MM.1S (cell line): ENCODE results near the gene NDUFA5.

ENCODE experiments used
- DNase-seq: peaks from one replicate; pipeline ENCODE4 v3.0.0-alpha.2; 2015
- H2AFZ ChIP-seq: fragments of 300-600 bp; sonication (generic); 2 replicates; pipeline ENCODE4 v1.6.0; 2016; ENCODE audit warnings: antibody characterized with exemption, low read length
- H3F3A ChIP-seq: fragments of 300-600 bp; sonication (generic); 2 replicates; pipeline ENCODE4 v1.6.1; 2016; ENCODE audit warnings: mild to moderate bottlenecking, antibody characterized with exemption, low read length, moderate library complexity, mixed read lengths; ENCODE audit not compliant: insufficient read depth
- H3K27ac ChIP-seq: fragments of 300-600 bp; sonication (generic); 2 replicates; pipeline ENCODE4 v1.5.1; 2016; ENCODE audit warnings: mild to moderate bottlenecking, low read length
- H3K27me3 ChIP-seq: fragments of 300-600 bp; sonication (generic); replicated peaks from 2 replicates; pipeline ENCODE4 v1.6.0; 2016; ENCODE audit warnings: low read length; ENCODE audit not compliant: insufficient read depth
- H3K36me3 ChIP-seq: fragments of 300-600 bp; sonication (generic); replicated peaks from 2 replicates; pipeline ENCODE4 v1.6.1; 2016; ENCODE audit warnings: mild to moderate bottlenecking, low read length, mixed read lengths; ENCODE audit not compliant: insufficient read depth
- H3K4me1 ChIP-seq: fragments of 300-600 bp; sonication (generic); 2 replicates; pipeline ENCODE4 v1.6.1; 2016; ENCODE audit warnings: low read length, mixed read lengths
- H3K4me2 ChIP-seq: fragments of 300-600 bp; sonication (generic); 2 replicates; pipeline ENCODE4 v1.6.0; 2016; ENCODE audit warnings: low read depth, low read length
- H3K4me3 ChIP-seq: fragments of 300-600 bp; sonication (generic); 2 replicates; pipeline ENCODE4 v1.5.1; 2016; ENCODE audit warnings: low read length, mixed read lengths
- H3K79me2 ChIP-seq: fragments of 300-600 bp; sonication (generic); 2 replicates; pipeline ENCODE4 v1.6.1; 2016; ENCODE audit warnings: mixed run types, low read length, mixed read lengths
- H3K9ac ChIP-seq: fragments of 300-600 bp; sonication (generic); 2 replicates; pipeline ENCODE4 v1.6.1; 2016; ENCODE audit warnings: low read length, mixed read lengths
- H3K9me2 ChIP-seq: fragments of 300-600 bp; sonication (generic); replicated peaks from 2 replicates; pipeline ENCODE4 v1.6.1; 2016; ENCODE audit warnings: mild to moderate bottlenecking, low read length, mixed read lengths; ENCODE audit not compliant: insufficient read depth
- H3K9me3 ChIP-seq: fragments of 300-600 bp; sonication (generic); replicated peaks from 2 replicates; pipeline ENCODE4 v1.6.1; 2016; ENCODE audit warnings: mild to moderate bottlenecking, low read length, mixed read lengths; ENCODE audit not compliant: insufficient read depth
- H4K20me1 ChIP-seq: fragments of 300-600 bp; sonication (generic); 2 replicates; pipeline ENCODE4 v1.6.1; 2016; ENCODE audit warnings: mild to moderate bottlenecking, low read length, moderate library complexity, mixed read lengths; ENCODE audit not compliant: insufficient read depth
- CTCF ChIP-seq: fragments of 300-600 bp; sonication (generic); IDR thresholded peaks from 2 replicates; pipeline ENCODE4 v1.5.1; 2016; ENCODE audit warnings: antibody characterized with exemption, low read length, mixed read lengths
- EZH2 ChIP-seq: fragments of 300-600 bp; sonication (generic); optimal IDR thresholded peaks from 2 replicates; pipeline ENCODE3; 2017; ENCODE audit warnings: low read depth, mild to moderate bottlenecking, antibody characterized with exemption, low read length, mixed read lengths
- EZH2phosphoT487 ChIP-seq: fragments of 300-600 bp; sonication (generic); IDR thresholded peaks from 2 replicates; pipeline ENCODE4 v1.6.1; 2018; ENCODE audit warnings: antibody characterized with exemption, low read length

Gene NDUFA5

DNA sequence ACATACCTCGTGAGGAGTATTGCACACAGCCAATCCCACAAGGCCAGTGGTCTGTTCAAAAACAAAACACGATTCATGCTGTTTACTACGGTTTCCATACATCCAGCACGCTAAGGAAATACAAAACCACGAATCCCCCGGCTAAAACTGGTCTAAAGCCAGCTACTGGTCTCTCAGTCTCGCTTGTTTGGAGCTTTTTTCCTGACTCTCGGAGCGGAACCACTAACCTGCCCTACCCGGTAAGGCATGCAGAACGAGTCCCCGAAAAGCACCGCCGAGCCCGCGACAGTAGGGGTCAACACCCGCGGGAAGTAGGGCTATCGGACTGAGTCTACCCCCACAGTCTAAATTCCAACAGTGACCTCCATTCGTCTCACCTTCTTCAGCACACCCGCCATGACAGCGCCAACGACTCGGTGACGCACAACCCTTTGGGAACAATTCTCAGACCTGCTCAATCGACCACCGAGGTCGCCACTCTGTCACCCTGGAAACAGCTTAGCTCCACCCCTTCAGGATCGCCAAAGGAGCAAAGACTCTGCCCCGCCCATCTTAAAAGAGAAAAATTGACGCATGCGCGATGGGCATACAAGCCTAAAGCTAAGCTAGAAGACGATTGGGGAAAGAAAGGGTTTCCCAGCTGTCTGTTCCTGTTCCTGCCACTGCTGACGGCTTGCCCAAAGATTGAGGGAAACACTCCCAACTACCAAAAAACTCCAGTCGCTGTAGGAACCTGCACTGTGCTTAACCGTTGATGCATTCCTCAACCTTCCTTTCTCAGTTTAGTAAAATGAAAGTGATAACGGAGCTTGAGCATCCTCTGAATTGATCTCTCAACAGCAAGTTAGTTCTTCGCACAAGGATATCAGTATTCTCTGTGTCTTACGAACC lies at the start of gene NDUFA5:
NDUFA5 (minus strand) TSS at position 421 of the 891 bp plus-strand sequence; CDS start at position 398, 23 bp downstream.
- H3K79me2 ChIP-seq, result peaks cover 45% of the 10 kb centered on the region
- TF ChIP-seq CTCF (no peak), EZH2 (no peak), EZH2phosphoT487 (no peak)
- peak within 1 kb of the TSS; percentile 64 for H3K4me2 ChIP-seq
- peaks cover 14% of the 10 kb centered on the region for H3K4me1 ChIP-seq
- H3K27ac ChIP-seq, result peak within 1 kb of the TSS; percentile 65
- H4K20me1 ChIP-seq, result no peaks in the 10 kb centered on the region
- no peaks in the 10 kb centered on the region for H3K9me3 ChIP-seq
- H2AFZ ChIP-seq, result peak within 1 kb of the TSS; percentile 92
- peak within 1 kb of the TSS; percentile 90 for H3K4me3 ChIP-seq
- H3F3A ChIP-seq, result no peaks in the 10 kb centered on the region
- H3K36me3 ChIP-seq, result no peaks in the 10 kb centered on the region; the same call in 1 of the 2 replicates
- peak within 1 kb of the TSS; percentile 91 for H3K9ac ChIP-seq
- no peaks in the 10 kb centered on the region for H3K9me2 ChIP-seq
- H3K27me3 ChIP-seq, result no peaks in the 10 kb centered on the region
- peak; percentile 100 for DNase-seq

DNA sequence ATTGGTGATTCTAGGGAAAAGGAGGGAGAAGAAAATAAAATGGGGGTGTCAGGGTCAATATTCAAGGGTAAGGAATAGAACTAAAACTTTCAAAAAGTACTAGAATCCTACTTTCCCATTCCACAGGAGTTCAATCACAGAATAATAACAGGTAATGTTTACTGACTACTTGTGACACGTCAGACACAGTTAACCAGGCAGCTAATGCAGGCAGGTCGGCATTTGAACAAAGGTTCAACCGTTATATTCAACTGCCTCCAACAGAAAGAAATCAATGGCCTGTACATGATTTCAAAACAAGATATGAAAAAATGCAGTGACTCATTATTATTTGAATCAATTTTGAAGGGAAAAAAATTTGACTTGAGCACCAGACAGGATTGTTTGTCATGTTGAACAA lies 47.1 kb upstream of the NDUFA5 start:
- no peaks in the 10 kb centered on the region for H3K36me3 ChIP-seq
- no peak for TF ChIP-seq CTCF
- no peak for TF ChIP-seq EZH2phosphoT487
- TF ChIP-seq EZH2, result no peak
- DNase-seq, result no peak
- H4K20me1 ChIP-seq, result no peaks in the 10 kb centered on the region
- no peaks in the 10 kb centered on the region for H3K9me3 ChIP-seq
- H3F3A ChIP-seq, result no peaks in the 10 kb centered on the region
- H3K4me3 ChIP-seq, result no peak overlapping the region
- no peaks in the 10 kb centered on the region for H3K9me2 ChIP-seq
- no peak overlapping the region for H3K9ac ChIP-seq
- H3K27ac ChIP-seq, result no peak overlapping the region
- H3K79me2 ChIP-seq, result no peaks in the 10 kb centered on the region
- H3K27me3 ChIP-seq, result no peaks in the 10 kb centered on the region
- peaks cover 7% of the 10 kb centered on the region for H3K4me1 ChIP-seq
- H2AFZ ChIP-seq, result no peak overlapping the region
- no peak overlapping the region for H3K4me2 ChIP-seq

- no peak for DNase-seq
- Histone ChIP-seq H3K4me2 (no peak overlapping the region), H3K27me3 (no peaks in the 10 kb centered on the region), H2AFZ (no peak overlapping the region), H3K4me3 (no peak overlapping the region), H4K20me1 (no peaks in the 10 kb centered on the region), H3K79me2 (no peaks in the 10 kb centered on the region), H3K9me3 (no peaks in the 10 kb centered on the region), H3K9me2 (no peaks in the 10 kb centered on the region), H3K4me1 (peaks cover 3% of the 10 kb centered on the region; the same call in 1 of the 2 replicates), H3K36me3 (no peaks in the 10 kb centered on the region), H3F3A (no peaks in the 10 kb centered on the region), H3K9ac (no peak overlapping the region), H3K27ac (no peak overlapping the region)
- no peak for TF ChIP-seq EZH2
- TF ChIP-seq CTCF, result no peak
- no peak for TF ChIP-seq EZH2phosphoT487
Measured at GRCh38 chr7:123602648-123603047, 45.0 kb upstream of the NDUFA5 start.
